Thyroid gland (tissue), 4 donors: ENCODE measurements around the gene ZNF491. TPM values are rescaled to one million over a fixed set of nuclear protein-coding genes. Genes with fewer than 3 reads are reported as not detected.

ENCODE experiments used
- DNase-seq, 2 donors: peaks; one replicate each; pipeline ENCODE4 v3.0.0-alpha.2; 2019
- H3K27ac ChIP-seq, 3 donors: fragments of 200-600 bp; sonication (generic); 1 replicate in 2 of 3; 2 replicates in 1 of 3; pipeline ENCODE4 v1.5.1; 2016 to 2019; ENCODE audit warnings: mild to moderate bottlenecking in 1 of 3, moderate library complexity in 1 of 3
- H3K27me3 ChIP-seq: fragments of 200-600 bp; sonication (generic); one replicate; pipeline ENCODE4 v1.5.1; 2019
- H3K36me3 ChIP-seq, 2 donors: fragments of 200-600 bp; sonication (generic); one replicate each; pipeline ENCODE4 v1.5.1; 2016 to 2019
- H3K4me1 ChIP-seq, 2 donors: fragments of 200-600 bp; sonication (generic); one replicate each; pipeline ENCODE4 v1.5.1; 2017 to 2019
- H3K4me3 ChIP-seq, 3 donors: fragments of 200-600 bp; sonication (generic); replicated peaks in 1 of 3; 1 replicate in 2 of 3; 2 replicates in 1 of 3; pipeline ENCODE4 v1.5.1; 2016; ENCODE audit warnings: mild to moderate bottlenecking in 1 of 3
- H3K9me3 ChIP-seq: fragments of 200-600 bp; sonication (generic); one replicate; pipeline ENCODE4 v1.5.1; 2017
- POLR2A ChIP-seq, 2 donors: fragments of 450-650 bp; IDR thresholded peaks; one replicate each; pipeline ENCODE4 v1.6.1; 2017; ENCODE audit warnings: antibody characterized with exemption in 2 of 2, mild to moderate bottlenecking in 2 of 2, moderate library complexity in 1 of 2
- WGBS, 2 donors: methylation state at CpG; one replicate each; pipeline ENCODE4 v1.1.5; 2017; 5-methylcytosine and 5-hydroxymethylcytosine counted together
- intact Hi-C: fragments of 100-400 bp; cut with DNase I; formaldehyde crosslinking; loops from one replicate; pipeline ENCODE4 v1.15.1; 2023
- total RNA-seq, 4 donors: library from RNA; depleted of rRNA; stranded (reverse); fragments of >200 nt; gene quantifications; one replicate each; pipeline ENCODE4 v1.2.3, GENCODE V29; 2016
- TF ChIP-seq, protein P1 (sequence below), 6 experiments: fragments of 200-600 bp in 3 of 6; fragments of 450-650 bp in 3 of 6; sonication (generic) in 3 of 6; IDR thresholded peaks; one replicate each; pipeline ENCODE4 v1.5.1; 2016 to 2019; ENCODE audit warnings: antibody characterized with exemption in 6 of 6, mild to moderate bottlenecking in 2 of 6, inconsistent platforms in 1 of 6, moderate library complexity in 1 of 6

Gene ZNF491
- total RNA-seq: 1 to 10 TPM; 2.9 to 3.2 (median 3.1) TPM

- intact Hi-C loops: loop anchor here (2.0 to 10.0 kb wide), 3 partner anchors 14 to 186 kb away; no protein-coding TSS in a partner anchor
- peak; percentile 97 to 98 for DNase-seq
- no peaks in the 10 kb centered on the region for H3K27me3 ChIP-seq
- TF ChIP-seq, protein P1, sequence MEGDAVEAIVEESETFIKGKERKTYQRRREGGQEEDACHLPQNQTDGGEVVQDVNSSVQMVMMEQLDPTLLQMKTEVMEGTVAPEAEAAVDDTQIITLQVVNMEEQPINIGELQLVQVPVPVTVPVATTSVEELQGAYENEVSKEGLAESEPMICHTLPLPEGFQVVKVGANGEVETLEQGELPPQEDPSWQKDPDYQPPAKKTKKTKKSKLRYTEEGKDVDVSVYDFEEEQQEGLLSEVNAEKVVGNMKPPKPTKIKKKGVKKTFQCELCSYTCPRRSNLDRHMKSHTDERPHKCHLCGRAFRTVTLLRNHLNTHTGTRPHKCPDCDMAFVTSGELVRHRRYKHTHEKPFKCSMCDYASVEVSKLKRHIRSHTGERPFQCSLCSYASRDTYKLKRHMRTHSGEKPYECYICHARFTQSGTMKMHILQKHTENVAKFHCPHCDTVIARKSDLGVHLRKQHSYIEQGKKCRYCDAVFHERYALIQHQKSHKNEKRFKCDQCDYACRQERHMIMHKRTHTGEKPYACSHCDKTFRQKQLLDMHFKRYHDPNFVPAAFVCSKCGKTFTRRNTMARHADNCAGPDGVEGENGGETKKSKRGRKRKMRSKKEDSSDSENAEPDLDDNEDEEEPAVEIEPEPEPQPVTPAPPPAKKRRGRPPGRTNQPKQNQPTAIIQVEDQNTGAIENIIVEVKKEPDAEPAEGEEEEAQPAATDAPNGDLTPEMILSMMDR (IDR thresholded peaks at IDR 0.05): peak in 1 of 6 experiments; percentile 12
- TF ChIP-seq POLR2A (IDR thresholded peaks at IDR 0.05): peak in 1 of 2 donors; percentile 94
- no peaks in the 10 kb centered on the region for H3K9me3 ChIP-seq
- H3K36me3 ChIP-seq: no peaks in the 10 kb centered on the region
- peak within 1 kb of the TSS; percentile 71 to 85 (median 82) for H3K4me3 ChIP-seq
- WGBS, 2 donors: 0 to 1% methylated on average over 43 to 44 of the region's 56 CpGs
- peak within 1 kb of the TSS; percentile 49 to 86 (median 58) for H3K27ac ChIP-seq
- H3K4me1 ChIP-seq: peaks cover 8 to 15% of the 10 kb centered on the region in 2 donors
These were observed at the start of gene ZNF491 for GRCh38 chr19:11798391-11799330. Gene ZNF491 (plus strand): TSS chr19:11798523. CDS start chr19:11805954, 7,431 bp downstream.

DNA sequence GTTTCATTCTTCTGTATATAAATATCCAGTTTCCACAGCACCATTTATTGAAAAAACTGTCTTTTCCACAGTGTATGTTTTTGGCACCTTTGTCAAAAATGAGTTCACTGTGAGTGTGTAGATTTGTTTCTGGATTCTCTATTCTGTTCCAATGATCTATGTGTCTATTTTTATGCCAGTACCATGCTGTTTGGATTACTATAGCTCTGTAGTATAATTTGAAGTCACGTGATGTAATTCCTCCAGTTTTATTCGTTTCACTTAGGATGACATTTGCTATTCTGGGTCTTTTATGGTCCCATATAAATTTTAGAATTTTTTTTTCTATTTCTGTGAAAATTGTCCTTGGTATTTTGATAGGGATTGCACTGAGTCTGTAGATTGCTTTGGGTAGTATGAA, 48.6 kb upstream of the ZNF491 start:
- TF ChIP-seq, protein P1 (IDR thresholded peaks at IDR 0.05): no peak
- TF ChIP-seq POLR2A (IDR thresholded peaks at IDR 0.05): no peak
- no peak overlapping the region for H3K27ac ChIP-seq
- no peaks in the 10 kb centered on the region for H3K9me3 ChIP-seq
- 51 to 54% methylated on average over 2 of the region's 2 CpGs for WGBS, 2 donors
- H3K27me3 ChIP-seq: no peaks in the 10 kb centered on the region
- no peaks in the 10 kb centered on the region for H3K36me3 ChIP-seq
- no peaks in the 10 kb centered on the region for H3K4me1 ChIP-seq
- intact Hi-C loops: no loop called here
- no peak overlapping the region for H3K4me3 ChIP-seq
- no peak for DNase-seq

GRCh38 chr19:11752244-11752736, 46.0 kb upstream of the ZNF491 start:
- no peak overlapping the region for H3K27ac ChIP-seq
- intact Hi-C loops: no loop called here
- H3K4me3 ChIP-seq: no peak overlapping the region
- 73 to 76% methylated on average over 2 of the region's 2 CpGs for WGBS, 2 donors
- DNase-seq: no peak
- no peaks in the 10 kb centered on the region for H3K36me3 ChIP-seq
- no peaks in the 10 kb centered on the region for H3K9me3 ChIP-seq
- no peaks in the 10 kb centered on the region for H3K4me1 ChIP-seq
- H3K27me3 ChIP-seq: no peaks in the 10 kb centered on the region
- TF ChIP-seq POLR2A (IDR thresholded peaks at IDR 0.05): no peak

DNA sequence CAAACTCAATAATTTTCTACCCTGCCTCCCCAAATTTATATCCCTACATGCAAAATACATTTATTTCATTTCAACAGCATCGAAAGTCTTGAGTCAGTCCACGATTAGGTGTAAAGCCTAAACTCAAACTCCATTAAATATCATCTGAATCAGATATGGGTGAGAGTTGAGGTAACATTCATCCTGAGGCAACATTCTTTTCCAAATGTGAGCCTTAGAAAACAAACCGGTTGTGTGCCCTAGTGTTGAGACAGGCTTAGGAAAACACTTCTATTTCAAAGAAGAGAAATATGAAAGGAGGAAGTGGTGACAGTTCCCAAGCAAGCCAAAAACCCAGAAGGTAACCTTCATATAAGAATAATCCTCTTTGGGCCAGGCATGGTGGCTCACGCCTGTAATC, 43.7 kb upstream of the ZNF491 start:
- Histone ChIP-seq H3K9me3 (no peaks in the 10 kb centered on the region), H3K27me3 (no peaks in the 10 kb centered on the region), H3K27ac (no peak overlapping the region), H3K36me3 (no peaks in the 10 kb centered on the region), H3K4me1 (no peaks in the 10 kb centered on the region), H3K4me3 (no peak overlapping the region)
- intact Hi-C loops: no loop called here
- 81 to 87% methylated on average over 4 of the region's 4 CpGs for WGBS, 2 donors
- TF ChIP-seq, protein P1 (IDR thresholded peaks at IDR 0.05): no peak
- no peak for TF ChIP-seq POLR2A (IDR thresholded peaks at IDR 0.05)
- DNase-seq: no peak

- no peak overlapping the region for H3K4me3 ChIP-seq
- no peak for DNase-seq
- intact Hi-C loops: no loop called here
- H3K4me1 ChIP-seq: no peaks in the 10 kb centered on the region
- WGBS, 2 donors: 88 to 90% methylated on average over 1 of the region's 1 CpG
- H3K36me3 ChIP-seq: no peaks in the 10 kb centered on the region
- no peak overlapping the region for H3K27ac ChIP-seq
- TF ChIP-seq POLR2A (IDR thresholded peaks at IDR 0.05): no peak
- TF ChIP-seq, protein P1 (IDR thresholded peaks at IDR 0.05): no peak
- no peaks in the 10 kb centered on the region for H3K9me3 ChIP-seq
- H3K27me3 ChIP-seq: no peaks in the 10 kb centered on the region
These were observed 41.4 kb upstream of the ZNF491 start for GRCh38 chr19:11756965-11757364.
